H1 (cell line): ENCODE data around the gene NME7. TPM values are rescaled to one million over a fixed set of nuclear protein-coding genes. Genes with fewer than 3 reads are reported as not detected.

Experiments used
- ATF3 ChIP-seq: IDR thresholded peaks from 2 replicates; pipeline ENCODE4 v1.6.1; 2011; ENCODE audit warnings: low read depth, mild to moderate bottlenecking, low read length; ENCODE audit not compliant: insufficient read depth
- SRF ChIP-seq: IDR thresholded peaks from 2 replicates; pipeline ENCODE4 v1.6.1; 2011; ENCODE audit warnings: mild to moderate bottlenecking, low read depth, low read length, moderate library complexity
- SUZ12 ChIP-seq: fragments of 200-600 bp; sonication (generic); IDR thresholded peaks from 2 replicates; pipeline ENCODE4 v1.6.1; 2012; ENCODE audit warnings: mild to moderate bottlenecking, inconsistent platforms, low read length, moderate library complexity, mixed read lengths
- polyA plus RNA-seq, 7 experiments: library from polyadenylated mRNA; depleted of rRNA in 3 of 7; stranded (reverse) in 5 of 7; unstranded in 2 of 7; fragments of >200 nt in 5 of 7; fragments of 200-250 nt in 2 of 7; gene quantifications; 1 replicate in 5 of 7; 2 replicates in 1 of 7; 4 replicates in 1 of 7; pipeline versions ENCODE4 v1.2.1 to v1.2.3, GENCODE V29; 2011 to 2013; ENCODE audit warnings: missing spikeins in 2 of 7, mixed read lengths in 2 of 7
- total RNA-seq: library from RNA; stranded (reverse); fragmentation: NEBNext Ultra II Directional; extraction: Animal tissue kit (Norgen Biotek cat#: 25700); gene quantifications from 2 replicates; pipeline ENCODE4 v1.2.1, GENCODE V29; 2021

Gene NME7
- total and polyA plus RNA-seq, 2 of the 8 experiments (the other 6 are each of a cell fraction or from before 2014, with no cell fraction given): 11.6 to 28.5 TPM

- TF ChIP-seq ATF3: no peak
- no peak for TF ChIP-seq SUZ12
- no peak for TF ChIP-seq SRF
Observed at GRCh38 chr1:169318536-169319244, 48.9 kb downstream of the NME7 start (continued).
